HepG2 (cell line): Measurements from ENCODE around the gene CAMK2G. TPM values are rescaled to one million over a fixed set of nuclear protein-coding genes. Genes with fewer than 3 reads are reported as not detected.

Experiments used
- MEIS1 ChIP-seq: sonication (generic); formaldehyde crosslinking; IDR thresholded peaks from 2 replicates; pipeline ENCODE4 v1.9.0; 2021; ENCODE audit warnings: mild to moderate bottlenecking, missing genetic modification reagents, moderate library complexity, borderline replicate concordance
- TOE1 ChIP-seq: sonication (generic); formaldehyde crosslinking; IDR thresholded peaks from 2 replicates; pipeline ENCODE4 v1.4.0; 2020; ENCODE audit warnings: mild to moderate bottlenecking, missing genetic modification reagents
- ZNF180 ChIP-seq: sonication (generic); formaldehyde crosslinking; IDR thresholded peaks from 2 replicates; pipeline ENCODE4 v1.4.0; 2020; ENCODE audit warnings: low read depth, missing genetic modification reagents, borderline replicate concordance
- ZNF232 ChIP-seq: sonication (generic); formaldehyde crosslinking; IDR thresholded peaks from 2 replicates; pipeline ENCODE4 v1.4.0; 2020; ENCODE audit warnings: missing genetic modification reagents, borderline replicate concordance
- polyA plus RNA-seq, 8 experiments: library from polyadenylated mRNA; depleted of rRNA in 3 of 8; stranded (reverse) in 7 of 8; unstranded in 1 of 8; fragments of >200 nt; fragmentation: Illumina TruSeq in 4 of 8; extraction: Trizol in 4 of 8; gene quantifications; 2 replicates each; pipeline versions ENCODE4 v1.2.1 to v1.2.3, GENCODE V29; 2011 to 2016; ENCODE audit warnings: low read depth in 4 of 8, missing spikeins in 1 of 8, mixed read lengths in 1 of 8; ENCODE audit not compliant: insufficient read depth in 1 of 8
- total RNA-seq, 5 experiments: library from RNA; depleted of rRNA; stranded (reverse); fragments of >200 nt; fragmentation: Illumina TruSeq; extraction: Trizol; gene quantifications; 2 replicates each; pipeline ENCODE4 v1.2.3, GENCODE V29; 2016; ENCODE audit warnings: low read depth in 1 of 5
- TF ChIP-seq, protein P1 (sequence below): sonication (generic); formaldehyde crosslinking; IDR thresholded peaks from 2 replicates; pipeline ENCODE4 v1.4.0; 2020; ENCODE audit warnings: low read depth, missing genetic modification reagents
- TF ChIP-seq, protein P2 (sequence below): sonication (generic); formaldehyde crosslinking; IDR thresholded peaks from 2 replicates; pipeline ENCODE4 v1.9.0; 2021; ENCODE audit warnings: missing genetic modification reagents, mild to moderate bottlenecking, borderline replicate concordance
- TF ChIP-seq, protein P3 (sequence below): IDR thresholded peaks from 2 replicates; pipeline ENCODE4 v1.6.1; 2016; ENCODE audit warnings: mild to moderate bottlenecking
- TF ChIP-seq, protein P4 (sequence below): sonication (generic); formaldehyde crosslinking; IDR thresholded peaks from 2 replicates; pipeline ENCODE4 v1.5.0; 2020; ENCODE audit warnings: missing genetic modification reagents
- TF ChIP-seq, protein P5 (sequence below): sonication (generic); formaldehyde crosslinking; IDR thresholded peaks from 2 replicates; pipeline ENCODE4 v1.4.0; 2020; ENCODE audit warnings: missing genetic modification reagents, mild to moderate bottlenecking, borderline replicate concordance
- TF ChIP-seq, protein P6 (sequence below): IDR thresholded peaks from 2 replicates; pipeline ENCODE4 v1.6.1; 2016; ENCODE audit warnings: missing genetic modification reagents, missing compliant biosample characterization

The CAMK2G gene
- total and polyA plus RNA-seq, 2 of the 13 experiments (the other 11 are each of a cell fraction or from before 2014, with no cell fraction given), result 15.9 to 18.8 TPM

DNA sequence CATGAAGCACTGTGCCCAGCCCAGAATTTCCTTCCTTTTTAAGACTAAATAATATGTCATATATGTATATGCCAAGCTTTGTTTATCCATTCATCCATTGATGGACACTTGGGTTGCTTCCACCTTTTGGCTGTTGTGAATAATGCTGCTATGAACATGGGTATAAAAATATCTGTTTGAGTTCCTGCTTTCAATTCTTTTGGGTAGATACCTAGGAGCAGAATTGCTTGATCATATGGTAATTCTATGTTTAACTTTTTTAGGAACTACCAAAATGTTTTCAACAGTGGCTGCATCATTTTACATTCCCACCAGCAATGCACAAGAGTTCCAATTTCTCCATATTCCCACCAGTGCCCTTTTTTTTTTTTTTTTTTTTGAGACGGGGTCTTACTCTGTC is 23.3 kb upstream of the CAMK2G start (continued):
- TF ChIP-seq, protein P1, sequence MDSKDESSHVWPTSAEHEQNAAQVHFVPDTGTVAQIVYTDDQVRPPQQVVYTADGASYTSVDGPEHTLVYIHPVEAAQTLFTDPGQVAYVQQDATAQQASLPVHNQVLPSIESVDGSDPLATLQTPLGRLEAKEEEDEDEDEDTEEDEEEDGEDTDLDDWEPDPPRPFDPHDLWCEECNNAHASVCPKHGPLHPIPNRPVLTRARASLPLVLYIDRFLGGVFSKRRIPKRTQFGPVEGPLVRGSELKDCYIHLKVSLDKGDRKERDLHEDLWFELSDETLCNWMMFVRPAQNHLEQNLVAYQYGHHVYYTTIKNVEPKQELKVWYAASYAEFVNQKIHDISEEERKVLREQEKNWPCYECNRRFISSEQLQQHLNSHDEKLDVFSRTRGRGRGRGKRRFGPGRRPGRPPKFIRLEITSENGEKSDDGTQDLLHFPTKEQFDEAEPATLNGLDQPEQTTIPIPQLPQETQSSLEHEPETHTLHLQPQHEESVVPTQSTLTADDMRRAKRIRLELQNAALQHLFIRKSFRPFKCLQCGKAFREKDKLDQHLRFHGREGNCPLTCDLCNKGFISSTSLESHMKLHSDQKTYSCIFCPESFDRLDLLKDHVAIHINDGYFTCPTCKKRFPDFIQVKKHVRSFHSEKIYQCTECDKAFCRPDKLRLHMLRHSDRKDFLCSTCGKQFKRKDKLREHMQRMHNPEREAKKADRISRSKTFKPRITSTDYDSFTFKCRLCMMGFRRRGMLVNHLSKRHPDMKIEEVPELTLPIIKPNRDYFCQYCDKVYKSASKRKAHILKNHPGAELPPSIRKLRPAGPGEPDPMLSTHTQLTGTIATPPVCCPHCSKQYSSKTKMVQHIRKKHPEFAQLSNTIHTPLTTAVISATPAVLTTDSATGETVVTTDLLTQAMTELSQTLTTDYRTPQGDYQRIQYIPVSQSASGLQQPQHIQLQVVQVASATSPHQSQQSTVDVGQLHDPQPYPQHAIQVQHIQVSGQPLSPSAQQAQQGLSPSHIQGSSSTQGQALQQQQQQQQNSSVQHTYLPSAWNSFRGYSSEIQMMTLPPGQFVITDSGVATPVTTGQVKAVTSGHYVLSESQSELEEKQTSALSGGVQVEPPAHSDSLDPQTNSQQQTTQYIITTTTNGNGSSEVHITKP (CRISPR knock-in tag), result no peak
- TF ChIP-seq, protein P2, sequence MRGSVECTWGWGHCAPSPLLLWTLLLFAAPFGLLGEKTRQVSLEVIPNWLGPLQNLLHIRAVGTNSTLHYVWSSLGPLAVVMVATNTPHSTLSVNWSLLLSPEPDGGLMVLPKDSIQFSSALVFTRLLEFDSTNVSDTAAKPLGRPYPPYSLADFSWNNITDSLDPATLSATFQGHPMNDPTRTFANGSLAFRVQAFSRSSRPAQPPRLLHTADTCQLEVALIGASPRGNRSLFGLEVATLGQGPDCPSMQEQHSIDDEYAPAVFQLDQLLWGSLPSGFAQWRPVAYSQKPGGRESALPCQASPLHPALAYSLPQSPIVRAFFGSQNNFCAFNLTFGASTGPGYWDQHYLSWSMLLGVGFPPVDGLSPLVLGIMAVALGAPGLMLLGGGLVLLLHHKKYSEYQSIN (CRISPR knock-in tag), result no peak
- TF ChIP-seq TOE1 (CRISPR knock-in tag) (no peak), ZNF232 (CRISPR knock-in tag) (no peak), MEIS1 (no peak), ZNF180 (no peak)
- TF ChIP-seq, protein P3, sequence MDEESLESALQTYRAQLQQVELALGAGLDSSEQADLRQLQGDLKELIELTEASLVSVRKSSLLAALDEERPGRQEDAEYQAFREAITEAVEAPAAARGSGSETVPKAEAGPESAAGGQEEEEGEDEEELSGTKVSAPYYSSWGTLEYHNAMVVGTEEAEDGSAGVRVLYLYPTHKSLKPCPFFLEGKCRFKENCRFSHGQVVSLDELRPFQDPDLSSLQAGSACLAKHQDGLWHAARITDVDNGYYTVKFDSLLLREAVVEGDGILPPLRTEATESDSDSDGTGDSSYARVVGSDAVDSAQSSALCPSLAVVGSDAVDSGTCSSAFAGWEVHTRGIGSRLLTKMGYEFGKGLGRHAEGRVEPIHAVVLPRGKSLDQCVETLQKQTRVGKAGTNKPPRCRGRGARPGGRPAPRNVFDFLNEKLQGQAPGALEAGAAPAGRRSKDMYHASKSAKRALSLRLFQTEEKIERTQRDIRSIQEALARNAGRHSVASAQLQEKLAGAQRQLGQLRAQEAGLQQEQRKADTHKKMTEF (CRISPR knock-in tag), result no peak
- TF ChIP-seq, protein P4, sequence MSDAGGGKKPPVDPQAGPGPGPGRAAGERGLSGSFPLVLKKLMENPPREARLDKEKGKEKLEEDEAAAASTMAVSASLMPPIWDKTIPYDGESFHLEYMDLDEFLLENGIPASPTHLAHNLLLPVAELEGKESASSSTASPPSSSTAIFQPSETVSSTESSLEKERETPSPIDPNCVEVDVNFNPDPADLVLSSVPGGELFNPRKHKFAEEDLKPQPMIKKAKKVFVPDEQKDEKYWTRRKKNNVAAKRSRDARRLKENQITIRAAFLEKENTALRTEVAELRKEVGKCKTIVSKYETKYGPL (CRISPR knock-in tag), result no peak
- TF ChIP-seq, protein P5, sequence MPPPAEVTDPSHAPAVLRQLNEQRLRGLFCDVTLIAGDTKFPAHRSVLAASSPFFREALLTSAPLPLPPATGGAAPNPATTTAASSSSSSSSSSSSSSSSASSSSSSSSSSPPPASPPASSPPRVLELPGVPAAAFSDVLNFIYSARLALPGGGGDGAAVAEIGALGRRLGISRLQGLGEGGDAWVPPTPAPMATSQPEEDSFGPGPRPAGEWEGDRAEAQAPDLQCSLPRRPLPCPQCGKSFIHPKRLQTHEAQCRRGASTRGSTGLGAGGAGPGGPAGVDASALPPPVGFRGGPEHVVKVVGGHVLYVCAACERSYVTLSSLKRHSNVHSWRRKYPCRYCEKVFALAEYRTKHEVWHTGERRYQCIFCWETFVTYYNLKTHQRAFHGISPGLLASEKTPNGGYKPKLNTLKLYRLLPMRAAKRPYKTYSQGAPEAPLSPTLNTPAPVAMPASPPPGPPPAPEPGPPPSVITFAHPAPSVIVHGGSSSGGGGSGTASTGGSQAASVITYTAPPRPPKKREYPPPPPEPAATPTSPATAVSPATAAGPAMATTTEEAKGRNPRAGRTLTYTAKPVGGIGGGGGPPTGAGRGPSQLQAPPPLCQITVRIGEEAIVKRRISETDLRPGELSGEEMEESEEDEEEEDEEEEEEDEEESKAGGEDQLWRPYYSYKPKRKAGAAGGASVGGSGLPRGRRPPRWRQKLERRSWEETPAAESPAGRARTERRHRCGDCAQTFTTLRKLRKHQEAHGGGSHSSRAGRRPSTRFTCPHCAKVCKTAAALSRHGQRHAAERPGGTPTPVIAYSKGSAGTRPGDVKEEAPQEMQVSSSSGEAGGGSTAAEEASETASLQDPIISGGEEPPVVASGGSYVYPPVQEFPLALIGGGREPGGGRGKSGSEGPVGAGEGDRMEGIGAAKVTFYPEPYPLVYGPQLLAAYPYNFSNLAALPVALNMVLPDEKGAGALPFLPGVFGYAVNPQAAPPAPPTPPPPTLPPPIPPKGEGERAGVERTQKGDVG (CRISPR knock-in tag), result no peak
- TF ChIP-seq, protein P6, sequence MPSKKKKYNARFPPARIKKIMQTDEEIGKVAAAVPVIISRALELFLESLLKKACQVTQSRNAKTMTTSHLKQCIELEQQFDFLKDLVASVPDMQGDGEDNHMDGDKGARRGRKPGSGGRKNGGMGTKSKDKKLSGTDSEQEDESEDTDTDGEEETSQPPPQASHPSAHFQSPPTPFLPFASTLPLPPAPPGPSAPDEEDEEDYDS (CRISPR knock-in tag), result no peak
- TF ChIP-seq, all 625 proteins: peak for 0
